Neural cell (in vitro differentiated cells): ENCODE data around the gene PRODH2. TPM values are rescaled to one million over a fixed set of nuclear protein-coding genes. Genes with fewer than 3 reads are reported as not detected.

Source experiments
- H2AFZ ChIP-seq: fragments of 200-600, 300-800 bp; sonication (generic), shearing (Covaris generic); 2 replicates; pipeline ENCODE4 v1.6.0; 2014; ENCODE audit warnings: low read depth, mild to moderate bottlenecking, antibody characterized with exemption, low read length, moderate library complexity
- H3F3A ChIP-seq: fragments of 200-600 bp; shearing (Covaris generic); 2 replicates; pipeline ENCODE4 v1.6.1; 2016; ENCODE audit warnings: mild to moderate bottlenecking, moderate library complexity, mixed read lengths, antibody characterized with exemption, low read length; ENCODE audit not compliant: insufficient read depth, poor library complexity, severe bottlenecking
- H3K27ac ChIP-seq: fragments of 200-600, 300-800 bp; sonication (generic), shearing (Covaris generic); 2 replicates; pipeline ENCODE4 v1.5.1; 2014; ENCODE audit warnings: mild to moderate bottlenecking, low read length, moderate library complexity
- H3K27me3 ChIP-seq: fragments of 300-800, 200-600 bp; sonication (generic), shearing (Covaris generic); 2 replicates; pipeline ENCODE4 v1.6.0; 2014; ENCODE audit warnings: mild to moderate bottlenecking, low read depth, low read length, moderate library complexity; ENCODE audit not compliant: insufficient read depth
- H3K36me3 ChIP-seq: fragments of 300-800, 200-600 bp; sonication (generic), shearing (Covaris generic); 2 replicates; pipeline ENCODE4 v1.5.1; 2014; ENCODE audit warnings: mild to moderate bottlenecking, antibody characterized with exemption, low read length, moderate library complexity; ENCODE audit not compliant: insufficient read depth
- H3K4me2 ChIP-seq: fragments of 300-800, 200-600 bp; sonication (generic), shearing (Covaris generic); 2 replicates; pipeline ENCODE4 v1.6.0; 2014; ENCODE audit warnings: mild to moderate bottlenecking, low read length
- H3K4me3 ChIP-seq: fragments of 300-800, 200-600 bp; sonication (generic), shearing (Covaris generic); 2 replicates; pipeline ENCODE4 v1.5.1; 2014; ENCODE audit warnings: mild to moderate bottlenecking, low read length, moderate library complexity
- H3K79me2 ChIP-seq: fragments of 200-600 bp; shearing (Covaris generic); replicated peaks from 2 replicates; pipeline ENCODE4 v1.6.0; 2014; ENCODE audit warnings: mild to moderate bottlenecking, low read length, moderate library complexity; ENCODE audit not compliant: insufficient read depth
- H3K9ac ChIP-seq: fragments of 300-800, 200-600 bp; sonication (generic), shearing (Covaris generic); 2 replicates; pipeline ENCODE4 v1.6.1; 2016; ENCODE audit warnings: mild to moderate bottlenecking, low read length, mixed read lengths
- H3K9me2 ChIP-seq: fragments of 200-600 bp; shearing (Covaris generic); 2 replicates; pipeline ENCODE4 v1.6.1; 2016; ENCODE audit warnings: mild to moderate bottlenecking, low read length, mixed read lengths; ENCODE audit not compliant: insufficient read depth
- H3K9me3 ChIP-seq: fragments of 200-600, 300-800 bp; sonication (generic), shearing (Covaris generic); 2 replicates; pipeline ENCODE4 v1.6.1; 2016; ENCODE audit warnings: mild to moderate bottlenecking, mixed run types, low read length, moderate library complexity, mixed read lengths
- H4K20me1 ChIP-seq: fragments of 200-600 bp; shearing (Covaris generic); 2 replicates; pipeline ENCODE4 v1.6.1; 2016; ENCODE audit warnings: mild to moderate bottlenecking, mixed run types; ENCODE audit not compliant: insufficient read depth
- EP300 ChIP-seq: fragments of 450-650 bp; conservative IDR thresholded peaks from 2 replicates; pipeline ENCODE4 v1.6.1; 2014; ENCODE audit warnings: antibody characterized with exemption, mild to moderate bottlenecking, moderate library complexity; ENCODE audit not compliant: poor library complexity, severe bottlenecking
- EZH2 ChIP-seq: fragments of 200-600, 300-800 bp; shearing (Covaris generic), sonication (generic); IDR thresholded peaks from 2 replicates; pipeline ENCODE4 v1.6.1; 2014; ENCODE audit warnings: antibody characterized with exemption, low read length, borderline replicate concordance, mild to moderate bottlenecking; ENCODE audit not compliant: insufficient read depth, poor library complexity, severe bottlenecking
- MXI1 ChIP-seq: fragments of 450-650 bp; conservative IDR thresholded peaks from 2 replicates; pipeline ENCODE4 v1.6.1; 2014; ENCODE audit warnings: antibody characterized with exemption, mild to moderate bottlenecking; ENCODE audit not compliant: poor library complexity, severe bottlenecking
- POLR2AphosphoS5 ChIP-seq: IDR thresholded peaks from 2 replicates; pipeline ENCODE4 v1.6.1; 2012
- RAD21 ChIP-seq: fragments of 450-650 bp; conservative IDR thresholded peaks from 2 replicates; pipeline ENCODE4 v1.6.1; 2014; ENCODE audit warnings: antibody characterized with exemption, mild to moderate bottlenecking, moderate library complexity
- REST ChIP-seq: IDR thresholded peaks from 2 replicates; pipeline ENCODE4 v1.6.1; 2012; ENCODE audit warnings: borderline replicate concordance
- SMC3 ChIP-seq: fragments of 450-650 bp; conservative IDR thresholded peaks from 2 replicates; pipeline ENCODE4 v1.6.1; 2014; ENCODE audit warnings: antibody characterized with exemption, mild to moderate bottlenecking, moderate library complexity; ENCODE audit not compliant: poor library complexity
- TAF1 ChIP-seq: IDR thresholded peaks from 2 replicates; pipeline ENCODE4 v1.6.1; 2012; ENCODE audit warnings: low read depth
- polyA plus RNA-seq: library from polyadenylated mRNA; depleted of rRNA; stranded (reverse); fragments of >200 nt; gene quantifications from 2 replicates; pipeline ENCODE4 v1.2.3, GENCODE V29; 2014
- TF ChIP-seq, protein P1 (sequence below): fragments of 450-650 bp; IDR thresholded peaks from 2 replicates; pipeline ENCODE4 v1.5.1; 2014; ENCODE audit warnings: antibody characterized with exemption, mild to moderate bottlenecking, moderate library complexity; ENCODE audit not compliant: poor library complexity, severe bottlenecking

The PRODH2 gene
- polyA plus RNA-seq, 1 donor from 2014 or later: not detected

GRCh38 chr19:35858311-35858710 is 45.7 kb upstream of the PRODH2 start:
- Histone ChIP-seq H2AFZ (no peak overlapping the region), H3K4me2 (no peak overlapping the region), H3K4me3 (no peak overlapping the region), H3K79me2 (no peaks in the 10 kb centered on the region), H3K9me3 (no peaks in the 10 kb centered on the region), H3K9ac (no peak overlapping the region), H3K9me2 (no peaks in the 10 kb centered on the region), H3K27me3 (peaks cover 17% of the 10 kb centered on the region), H4K20me1 (no peaks in the 10 kb centered on the region), H3K27ac (no peak overlapping the region), H3K36me3 (no peaks in the 10 kb centered on the region), H3F3A (no peaks in the 10 kb centered on the region)
- no peak for TF ChIP-seq MXI1
- no peak for TF ChIP-seq EP300
- TF ChIP-seq, protein P1, sequence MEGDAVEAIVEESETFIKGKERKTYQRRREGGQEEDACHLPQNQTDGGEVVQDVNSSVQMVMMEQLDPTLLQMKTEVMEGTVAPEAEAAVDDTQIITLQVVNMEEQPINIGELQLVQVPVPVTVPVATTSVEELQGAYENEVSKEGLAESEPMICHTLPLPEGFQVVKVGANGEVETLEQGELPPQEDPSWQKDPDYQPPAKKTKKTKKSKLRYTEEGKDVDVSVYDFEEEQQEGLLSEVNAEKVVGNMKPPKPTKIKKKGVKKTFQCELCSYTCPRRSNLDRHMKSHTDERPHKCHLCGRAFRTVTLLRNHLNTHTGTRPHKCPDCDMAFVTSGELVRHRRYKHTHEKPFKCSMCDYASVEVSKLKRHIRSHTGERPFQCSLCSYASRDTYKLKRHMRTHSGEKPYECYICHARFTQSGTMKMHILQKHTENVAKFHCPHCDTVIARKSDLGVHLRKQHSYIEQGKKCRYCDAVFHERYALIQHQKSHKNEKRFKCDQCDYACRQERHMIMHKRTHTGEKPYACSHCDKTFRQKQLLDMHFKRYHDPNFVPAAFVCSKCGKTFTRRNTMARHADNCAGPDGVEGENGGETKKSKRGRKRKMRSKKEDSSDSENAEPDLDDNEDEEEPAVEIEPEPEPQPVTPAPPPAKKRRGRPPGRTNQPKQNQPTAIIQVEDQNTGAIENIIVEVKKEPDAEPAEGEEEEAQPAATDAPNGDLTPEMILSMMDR: no peak
- TF ChIP-seq EZH2: no peak
- no peak for TF ChIP-seq TAF1
- no peak for TF ChIP-seq REST
- TF ChIP-seq RAD21: no peak
- no peak for TF ChIP-seq SMC3
- no peak for TF ChIP-seq POLR2AphosphoS5

- no peaks in the 10 kb centered on the region for H3K36me3 ChIP-seq
- peak within 1 kb of the TSS; percentile 27 for H2AFZ ChIP-seq
- no peaks in the 10 kb centered on the region for H4K20me1 ChIP-seq
- no peaks in the 10 kb centered on the region for H3K79me2 ChIP-seq
- H3K27me3 ChIP-seq: peaks cover 16% of the 10 kb centered on the region
- H3K9me2 ChIP-seq: no peaks in the 10 kb centered on the region
- TF ChIP-seq TAF1 (no peak), MXI1 (peak; percentile 14), EP300 (no peak), POLR2AphosphoS5 (no peak), RAD21 (peak; percentile 12), EZH2 (no peak)
- no peak within 1 kb of the TSS for H3K27ac ChIP-seq
- peak within 1 kb of the TSS; percentile 73 for H3K4me2 ChIP-seq
- H3F3A ChIP-seq: no peaks in the 10 kb centered on the region
- H3K9me3 ChIP-seq: no peaks in the 10 kb centered on the region
- peak within 1 kb of the TSS; percentile 47 for H3K9ac ChIP-seq
- peak within 1 kb of the TSS; percentile 69 for H3K4me3 ChIP-seq
These were observed 44.0 kb upstream of the PRODH2 start, which contains the start of gene KIRREL2 for GRCh38 chr19:35856546-35857149. TSS of gene KIRREL2 (plus strand) at chr19:35856911. CDS start at chr19:35857120, 209 bp downstream.
